ENCODE results near the gene PBRM1. TPM values are rescaled to one million over a fixed set of nuclear protein-coding genes. Genes with fewer than 3 reads are reported as not detected.

Gene PBRM1
- total RNA-seq, 2 donors from 2014 or later, result 73.4 to 78.5 TPM

DNA sequence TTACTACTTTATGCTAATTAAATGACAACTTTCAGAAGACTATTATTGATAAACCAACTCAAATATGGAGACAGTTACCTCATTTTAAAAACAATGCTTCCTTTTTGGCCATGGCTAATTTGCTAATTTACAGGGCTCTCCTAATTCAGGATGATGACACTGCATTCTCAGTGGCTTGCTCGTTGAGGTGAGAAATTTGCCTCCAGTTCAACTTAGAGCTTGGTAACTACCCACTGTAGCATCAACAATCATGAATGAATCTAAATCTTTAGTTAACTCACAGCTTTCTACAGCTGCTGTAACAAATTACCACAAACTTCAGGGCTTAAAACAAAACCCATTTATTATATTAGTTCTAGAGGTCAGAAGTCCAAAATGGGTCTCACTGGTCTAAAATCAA is 14.0 kb downstream of the PBRM1 start:
- no peaks in the 10 kb centered on the region for H3K4me1 ChIP-seq (ENCODE audit: control insufficient read depth, insufficient read depth, low read length)
- 91 to 92% methylated on average over 1 of the region's 1 CpG for WGBS, 2 experiments (ENCODE audit: insufficient coverage in 1 of 2, insufficient read length in 1 of 2)
- peaks cover 50% of the 10 kb centered on the region for H3K36me3 Mint-ChIP-seq (ENCODE audit: low read depth)
- H3K27ac ChIP-seq (ENCODE audit: low read depth, low read length), result no peak overlapping the region
- TF ChIP-seq, protein P1, sequence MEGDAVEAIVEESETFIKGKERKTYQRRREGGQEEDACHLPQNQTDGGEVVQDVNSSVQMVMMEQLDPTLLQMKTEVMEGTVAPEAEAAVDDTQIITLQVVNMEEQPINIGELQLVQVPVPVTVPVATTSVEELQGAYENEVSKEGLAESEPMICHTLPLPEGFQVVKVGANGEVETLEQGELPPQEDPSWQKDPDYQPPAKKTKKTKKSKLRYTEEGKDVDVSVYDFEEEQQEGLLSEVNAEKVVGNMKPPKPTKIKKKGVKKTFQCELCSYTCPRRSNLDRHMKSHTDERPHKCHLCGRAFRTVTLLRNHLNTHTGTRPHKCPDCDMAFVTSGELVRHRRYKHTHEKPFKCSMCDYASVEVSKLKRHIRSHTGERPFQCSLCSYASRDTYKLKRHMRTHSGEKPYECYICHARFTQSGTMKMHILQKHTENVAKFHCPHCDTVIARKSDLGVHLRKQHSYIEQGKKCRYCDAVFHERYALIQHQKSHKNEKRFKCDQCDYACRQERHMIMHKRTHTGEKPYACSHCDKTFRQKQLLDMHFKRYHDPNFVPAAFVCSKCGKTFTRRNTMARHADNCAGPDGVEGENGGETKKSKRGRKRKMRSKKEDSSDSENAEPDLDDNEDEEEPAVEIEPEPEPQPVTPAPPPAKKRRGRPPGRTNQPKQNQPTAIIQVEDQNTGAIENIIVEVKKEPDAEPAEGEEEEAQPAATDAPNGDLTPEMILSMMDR (conservative IDR thresholded peaks at IDR 0.05), result no peak
- no peaks in the 10 kb centered on the region for H3K27me3 ChIP-seq (ENCODE audit: control insufficient read depth, insufficient read depth, low read length, poor library complexity, severe bottlenecking)
- no peaks in the 10 kb centered on the region for H3K4me1 Mint-ChIP-seq
- H3K27me3 Mint-ChIP-seq (ENCODE audit: insufficient read depth), result no peaks in the 10 kb centered on the region
- no peak overlapping the region for H3K4me3 Mint-ChIP-seq
- no peaks in the 10 kb centered on the region for H3K9me3 Mint-ChIP-seq
- H3K9ac ChIP-seq (ENCODE audit: extremely low read depth, low read length, poor library complexity, severe bottlenecking), result no peak overlapping the region
- no peak overlapping the region for H3K4me3 ChIP-seq (ENCODE audit: low read length)
- no peak overlapping the region for H3K27ac Mint-ChIP-seq
- H3K9me3 ChIP-seq (ENCODE audit: control insufficient read depth, low read length), result no peaks in the 10 kb centered on the region
- no peak for DNase-seq
- H3K36me3 ChIP-seq (ENCODE audit: control insufficient read depth, insufficient read depth, low read length), result peaks cover 68% of the 10 kb centered on the region

DNA sequence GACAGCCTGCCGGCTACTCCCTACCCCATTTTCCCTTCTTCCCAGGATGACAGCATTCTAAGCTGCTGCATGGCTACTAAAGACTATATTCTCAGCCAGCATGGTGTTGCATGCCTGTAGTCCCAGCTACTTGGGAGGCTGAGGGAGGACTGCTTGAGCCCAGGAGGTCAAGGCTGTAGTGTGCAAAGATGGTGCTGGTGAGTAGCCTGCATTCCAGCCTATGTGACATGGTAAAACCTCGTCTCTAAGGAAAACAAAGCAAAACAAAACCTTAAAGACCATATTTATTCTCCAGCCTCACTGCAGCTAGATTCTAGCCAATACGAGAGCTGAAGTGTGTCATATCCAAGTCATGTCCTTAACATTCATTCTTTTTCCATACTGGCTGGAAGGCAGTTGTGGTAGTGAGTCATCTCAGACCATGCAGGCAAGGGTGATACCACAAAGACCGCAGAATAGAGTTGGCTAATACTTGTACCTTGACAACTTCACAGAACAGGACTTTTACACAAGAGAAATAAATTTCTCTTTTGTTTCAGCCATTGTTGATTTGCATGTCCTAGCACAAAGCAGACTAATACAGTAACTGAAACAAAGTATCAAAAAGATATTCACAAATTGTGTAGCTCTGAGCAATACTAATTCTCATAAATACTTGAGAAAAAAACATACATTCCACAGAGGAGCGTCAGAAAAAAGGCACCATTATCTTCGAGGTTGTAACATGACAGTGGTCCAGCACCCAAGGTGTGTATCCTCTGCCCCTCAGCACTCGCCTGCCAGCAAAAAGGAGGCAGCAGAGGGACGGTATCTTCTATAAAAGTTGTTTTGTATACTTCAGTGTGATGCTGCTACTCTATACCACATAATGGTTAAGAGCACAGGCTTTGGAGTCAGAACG is 14.8 kb downstream of the PBRM1 start:
- Histone ChIP-seq H3K9me3 (ENCODE audit: control insufficient read depth, low read length) (no peaks in the 10 kb centered on the region), H3K27ac (ENCODE audit: low read depth, low read length) (no peak overlapping the region), H3K27me3 (ENCODE audit: control insufficient read depth, insufficient read depth, low read length, poor library complexity, severe bottlenecking) (no peaks in the 10 kb centered on the region), H3K4me1 (ENCODE audit: control insufficient read depth, insufficient read depth, low read length) (no peaks in the 10 kb centered on the region), H3K9ac (ENCODE audit: extremely low read depth, low read length, poor library complexity, severe bottlenecking) (no peak overlapping the region), H3K36me3 (ENCODE audit: control insufficient read depth, insufficient read depth, low read length) (peaks cover 65% of the 10 kb centered on the region), H3K4me3 (ENCODE audit: low read length) (no peak overlapping the region)
- TF ChIP-seq, protein P1 (conservative IDR thresholded peaks at IDR 0.05), result no peak
- Mint-ChIP-seq H3K27ac (no peak overlapping the region), H3K36me3 (ENCODE audit: low read depth) (peaks cover 45% of the 10 kb centered on the region), H3K9me3 (no peaks in the 10 kb centered on the region), H3K4me3 (no peak overlapping the region), H3K4me1 (peaks cover under 1% of the 10 kb centered on the region), H3K27me3 (ENCODE audit: insufficient read depth) (no peaks in the 10 kb centered on the region)
- 89 to 93% methylated on average over 5 to 9 of the region's 9 CpGs for WGBS, 2 experiments (ENCODE audit: insufficient coverage in 1 of 2, insufficient read length in 1 of 2)
- DNase-seq, result no peak

DNA sequence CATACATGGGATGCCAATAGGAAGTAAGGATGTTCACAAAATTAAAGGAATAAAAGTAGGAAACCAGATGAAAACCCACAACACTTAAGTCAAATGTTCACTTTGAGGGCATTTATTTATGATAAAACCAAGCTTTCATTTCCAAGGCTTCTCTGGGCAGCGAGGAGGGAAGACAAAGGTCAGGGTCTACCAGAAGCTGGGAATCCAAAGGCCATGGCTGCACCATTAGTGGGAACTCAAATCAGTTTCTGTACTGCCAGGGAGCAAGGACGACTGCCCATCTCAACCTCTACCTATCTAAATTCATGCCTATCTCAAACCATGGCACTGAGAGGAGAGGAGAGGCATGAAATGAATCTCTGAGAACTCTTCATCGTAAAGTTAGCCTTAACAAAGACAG is 22.6 kb downstream of the PBRM1 start:
- H3K9me3 ChIP-seq (ENCODE audit: control insufficient read depth, low read length), result peaks cover 6% of the 10 kb centered on the region
- no peaks in the 10 kb centered on the region for H3K27me3 ChIP-seq (ENCODE audit: control insufficient read depth, insufficient read depth, low read length, poor library complexity, severe bottlenecking)
- no peaks in the 10 kb centered on the region for H3K4me1 ChIP-seq (ENCODE audit: control insufficient read depth, insufficient read depth, low read length)
- H3K27ac Mint-ChIP-seq, result no peak overlapping the region
- peaks cover 7% of the 10 kb centered on the region for H3K4me1 Mint-ChIP-seq
- H3K27ac ChIP-seq (ENCODE audit: low read depth, low read length), result no peak overlapping the region
- H3K36me3 ChIP-seq (ENCODE audit: control insufficient read depth, insufficient read depth, low read length), result peaks cover 79% of the 10 kb centered on the region
- peaks cover 60% of the 10 kb centered on the region for H3K36me3 Mint-ChIP-seq (ENCODE audit: low read depth)
- H3K9ac ChIP-seq (ENCODE audit: extremely low read depth, low read length, poor library complexity, severe bottlenecking), result no peak overlapping the region
- H3K27me3 Mint-ChIP-seq (ENCODE audit: insufficient read depth), result no peaks in the 10 kb centered on the region
- WGBS, 2 experiments (ENCODE audit: insufficient coverage in 1 of 2, insufficient read length in 1 of 2), result 98 to 100% methylated on average over 1 to 3 of the region's 3 CpGs
- no peak overlapping the region for H3K4me3 Mint-ChIP-seq
- DNase-seq, result no peak
- H3K9me3 Mint-ChIP-seq, result no peaks in the 10 kb centered on the region
- TF ChIP-seq, protein P1 (conservative IDR thresholded peaks at IDR 0.05), result no peak
- no peak overlapping the region for H3K4me3 ChIP-seq (ENCODE audit: low read length)

Measured in endodermal cell (in vitro differentiated cells).